Spinal cord (tissue), 10 donors: ENCODE data around the gene ZNF609. TPM values are rescaled to one million over a fixed set of nuclear protein-coding genes. Genes with fewer than 3 reads are reported as not detected.
A peak's percentile ranks its signal among the peaks of the same experiment; 100 is the strongest.

Experiments
- DNase-seq, 6 donors: peaks; one replicate each; pipeline versions ENCODE4 v3.0.0 to v3.0.0-alpha.2; 2013 to 2015; ENCODE audit warnings: low spot score in 6 of 6, low read depth in 4 of 6
- H3K27ac ChIP-seq: one replicate; pipeline ENCODE4 v1.5.1; 2013; ENCODE audit warnings: low read depth, low read length, control low read depth
- H3K27me3 ChIP-seq: one replicate; pipeline ENCODE4 v1.6.1; 2013; ENCODE audit warnings: low read length; ENCODE audit not compliant: control insufficient read depth, insufficient read depth
- H3K36me3 ChIP-seq: one replicate; pipeline ENCODE4 v1.6.1; 2013; ENCODE audit warnings: low read length; ENCODE audit not compliant: control insufficient read depth, insufficient read depth
- H3K4me1 ChIP-seq: one replicate; pipeline ENCODE4 v1.6.1; 2013; ENCODE audit warnings: low read length; ENCODE audit not compliant: control insufficient read depth, insufficient read depth
- H3K4me3 ChIP-seq: one replicate; pipeline ENCODE4 v1.5.1; 2013; ENCODE audit warnings: low read depth, low read length, control low read depth
- H3K9me3 ChIP-seq: one replicate; pipeline ENCODE4 v1.6.1; 2013; ENCODE audit warnings: low read length; ENCODE audit not compliant: control insufficient read depth, insufficient read depth
- WGBS: methylation state at CpG from one replicate; pipeline ENCODE4 v1.1.5; 2013; ENCODE audit warnings: missing lambda C conversion rate; ENCODE audit not compliant: insufficient coverage; 5-methylcytosine and 5-hydroxymethylcytosine counted together
- polyA plus RNA-seq, 2 donors: library from polyadenylated mRNA; unstranded; fragments of 120-200 nt; gene quantifications; one replicate each; pipeline ENCODE4 v1.2.1, GENCODE V29; 2013; ENCODE audit not compliant: insufficient read length in 2 of 2
- total RNA-seq, 2 donors: library from RNA; depleted of rRNA in 1 of 2; stranded (reverse); fragments of 120-200 nt in 1 of 2; fragments of >200 nt in 1 of 2; gene quantifications; one replicate each; pipeline versions ENCODE4 v1.2.3 to v1.2.4, GENCODE V29; 2013 to 2014
- donor health status: healthy.

ZNF609 gene
- total and polyA plus RNA-seq, 4 donors = 20.9 to 34.5 (median 30.6) TPM

GRCh38 chr15:64549860-64550259 is 89.5 kb downstream of the ZNF609 start:
- Histone ChIP-seq H3K36me3 (no peaks in the 10 kb centered on the region), H3K9me3 (no peaks in the 10 kb centered on the region), H3K4me3 (no peak overlapping the region), H3K27ac (no peak overlapping the region), H3K27me3 (no peaks in the 10 kb centered on the region), H3K4me1 (peaks cover 6% of the 10 kb centered on the region)
- no peak for DNase-seq
- WGBS = no CpG with 5 or more reads among the region's 2 CpGs

DNA sequence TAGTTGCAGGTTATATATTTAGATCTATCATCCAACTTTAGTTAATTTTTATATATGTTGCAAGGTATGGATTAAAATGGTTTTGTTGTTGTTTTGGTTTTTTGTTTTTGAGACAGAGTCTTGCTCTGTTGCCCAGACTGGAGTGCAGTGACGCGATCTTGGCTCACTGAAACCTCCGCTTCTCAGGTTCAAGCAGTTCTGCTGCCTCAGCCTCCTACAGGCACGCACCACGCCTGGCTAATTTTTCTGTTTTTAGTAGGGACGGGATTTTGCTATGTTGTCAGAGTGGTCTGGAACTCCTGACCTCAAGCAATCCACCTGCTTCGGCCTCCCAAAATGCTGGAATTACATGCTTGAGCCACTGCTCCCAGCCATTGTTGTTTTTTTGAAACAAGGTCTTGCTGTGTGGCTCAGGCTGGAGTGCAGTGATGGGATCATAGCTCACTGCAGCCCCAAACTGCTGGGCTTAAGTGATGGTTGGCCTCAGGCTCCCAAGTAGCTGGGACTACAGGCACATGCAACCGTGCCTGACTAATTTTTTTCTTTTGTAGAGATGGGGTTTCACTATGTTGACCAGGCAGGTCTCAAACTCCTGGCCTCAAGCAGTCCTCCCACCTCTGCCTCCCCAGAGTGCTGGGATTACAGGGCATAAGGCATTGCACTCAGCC is 92.0 kb downstream of the ZNF609 start:
- no peak overlapping the region for H3K27ac ChIP-seq
- H3K4me3 ChIP-seq = no peak overlapping the region
- DNase-seq = no peak
- H3K9me3 ChIP-seq = no peaks in the 10 kb centered on the region
- no peaks in the 10 kb centered on the region for H3K36me3 ChIP-seq
- peaks cover 6% of the 10 kb centered on the region for H3K4me1 ChIP-seq
- WGBS = 80% methylated on average over 6 of the region's 8 CpGs
- no peaks in the 10 kb centered on the region for H3K27me3 ChIP-seq

DNA sequence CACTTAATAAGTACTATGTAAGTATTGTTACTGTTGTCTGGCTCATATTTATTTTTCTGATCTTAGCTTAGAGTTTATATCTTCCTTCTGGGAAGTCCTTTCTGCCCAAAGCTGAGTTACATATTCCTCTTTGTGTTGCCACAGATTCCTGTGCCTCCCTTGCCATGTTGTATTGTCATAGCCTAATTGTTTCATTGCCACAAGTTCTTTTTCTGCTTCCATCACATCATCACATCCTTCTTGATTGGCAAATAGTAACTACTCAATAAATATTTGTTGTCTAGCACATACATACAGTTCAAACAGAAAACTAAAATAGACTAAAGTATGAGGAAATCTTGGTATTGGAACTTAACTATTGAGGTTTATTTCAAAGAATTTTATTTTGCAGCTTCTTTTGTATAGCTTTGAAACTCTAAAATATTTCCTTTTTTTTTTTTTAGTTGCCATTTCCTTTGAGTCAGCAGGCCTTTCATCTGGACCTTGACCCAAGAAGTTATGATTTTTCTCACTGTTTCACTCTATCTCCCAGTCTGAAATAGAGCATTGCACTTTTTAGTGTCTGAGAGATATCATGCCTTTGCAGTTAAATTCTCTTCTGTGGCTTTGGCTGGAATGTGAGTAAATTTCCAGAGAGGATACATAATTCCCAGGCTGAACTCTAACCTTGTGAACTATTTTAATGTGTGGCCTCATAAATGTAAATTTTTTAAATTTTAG is 98.2 kb downstream of the ZNF609 start:
- H3K4me1 ChIP-seq = no peaks in the 10 kb centered on the region
- H3K4me3 ChIP-seq = no peak overlapping the region
- H3K27ac ChIP-seq = no peak overlapping the region
- no peaks in the 10 kb centered on the region for H3K27me3 ChIP-seq
- no peaks in the 10 kb centered on the region for H3K9me3 ChIP-seq
- DNase-seq = no peak
- H3K36me3 ChIP-seq = no peaks in the 10 kb centered on the region

GRCh38 chr15:64559243-64559642 is 98.9 kb downstream of the ZNF609 start:
- WGBS = no CpG with 5 or more reads among the region's 2 CpGs

DNA sequence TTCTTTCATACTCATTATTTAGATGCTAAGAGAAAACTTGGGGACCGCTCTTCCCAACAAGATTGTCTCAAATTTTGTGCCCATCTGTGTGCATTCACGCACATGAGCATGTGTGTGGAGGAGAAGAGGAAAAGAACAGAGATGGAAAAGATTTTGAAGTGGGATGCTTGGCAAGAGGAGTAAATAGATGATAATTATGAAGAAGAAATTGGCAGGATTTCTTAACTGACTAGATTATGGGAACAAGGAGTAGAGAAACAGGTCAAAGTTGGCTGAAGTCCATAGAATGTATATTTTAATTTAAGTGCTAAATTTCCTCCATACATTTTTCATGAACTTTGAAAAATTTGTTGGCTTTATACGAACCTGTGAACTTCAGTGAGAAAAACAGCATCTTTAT is 100.1 kb downstream of the ZNF609 start:
- DNase-seq = peak in 1 of 6 donors; percentile 83
- H3K27ac ChIP-seq = no peak overlapping the region
- H3K9me3 ChIP-seq = no peaks in the 10 kb centered on the region
- H3K4me3 ChIP-seq = no peak overlapping the region
- no peaks in the 10 kb centered on the region for H3K36me3 ChIP-seq
- WGBS = 100% methylated on average over 1 of the region's 3 CpGs
- no peaks in the 10 kb centered on the region for H3K27me3 ChIP-seq
- H3K4me1 ChIP-seq = no peaks in the 10 kb centered on the region

More at GRCh38 chr15:64559243-64559642, 98.9 kb downstream of the ZNF609 start:
- Histone ChIP-seq H3K4me1 (no peaks in the 10 kb centered on the region), H3K27ac (no peak overlapping the region), H3K27me3 (no peaks in the 10 kb centered on the region), H3K4me3 (no peak overlapping the region), H3K36me3 (no peaks in the 10 kb centered on the region), H3K9me3 (no peaks in the 10 kb centered on the region)
- DNase-seq = no peak

- WGBS = 92% methylated on average over 1 of the region's 2 CpGs
- no peak overlapping the region for H3K4me3 ChIP-seq
- DNase-seq = no peak
- H3K27ac ChIP-seq = no peak overlapping the region
- H3K9me3 ChIP-seq = no peaks in the 10 kb centered on the region
- H3K36me3 ChIP-seq = no peaks in the 10 kb centered on the region
- no peaks in the 10 kb centered on the region for H3K27me3 ChIP-seq
- no peaks in the 10 kb centered on the region for H3K4me1 ChIP-seq
Measured at GRCh38 chr15:64560998-64561397, 100.6 kb downstream of the ZNF609 start.

GRCh38 chr15:64562003-64562640 is 101.7 kb downstream of the ZNF609 start:
- no CpG with 5 or more reads among the region's 1 CpG for WGBS
- Histone ChIP-seq H3K9me3 (no peaks in the 10 kb centered on the region), H3K4me3 (no peak overlapping the region), H3K36me3 (no peaks in the 10 kb centered on the region), H3K4me1 (no peaks in the 10 kb centered on the region), H3K27ac (no peak overlapping the region), H3K27me3 (no peaks in the 10 kb centered on the region)
- no peak for DNase-seq

GRCh38 chr15:64566102-64566501 is 105.7 kb downstream of the ZNF609 start:
- no peak for DNase-seq
- no peak overlapping the region for H3K27ac ChIP-seq
- H3K4me3 ChIP-seq = no peak overlapping the region
- no peaks in the 10 kb centered on the region for H3K9me3 ChIP-seq
- no peaks in the 10 kb centered on the region for H3K4me1 ChIP-seq
- H3K36me3 ChIP-seq = no peaks in the 10 kb centered on the region
- no peaks in the 10 kb centered on the region for H3K27me3 ChIP-seq
- 100% methylated on average over 2 of the region's 2 CpGs for WGBS

DNA sequence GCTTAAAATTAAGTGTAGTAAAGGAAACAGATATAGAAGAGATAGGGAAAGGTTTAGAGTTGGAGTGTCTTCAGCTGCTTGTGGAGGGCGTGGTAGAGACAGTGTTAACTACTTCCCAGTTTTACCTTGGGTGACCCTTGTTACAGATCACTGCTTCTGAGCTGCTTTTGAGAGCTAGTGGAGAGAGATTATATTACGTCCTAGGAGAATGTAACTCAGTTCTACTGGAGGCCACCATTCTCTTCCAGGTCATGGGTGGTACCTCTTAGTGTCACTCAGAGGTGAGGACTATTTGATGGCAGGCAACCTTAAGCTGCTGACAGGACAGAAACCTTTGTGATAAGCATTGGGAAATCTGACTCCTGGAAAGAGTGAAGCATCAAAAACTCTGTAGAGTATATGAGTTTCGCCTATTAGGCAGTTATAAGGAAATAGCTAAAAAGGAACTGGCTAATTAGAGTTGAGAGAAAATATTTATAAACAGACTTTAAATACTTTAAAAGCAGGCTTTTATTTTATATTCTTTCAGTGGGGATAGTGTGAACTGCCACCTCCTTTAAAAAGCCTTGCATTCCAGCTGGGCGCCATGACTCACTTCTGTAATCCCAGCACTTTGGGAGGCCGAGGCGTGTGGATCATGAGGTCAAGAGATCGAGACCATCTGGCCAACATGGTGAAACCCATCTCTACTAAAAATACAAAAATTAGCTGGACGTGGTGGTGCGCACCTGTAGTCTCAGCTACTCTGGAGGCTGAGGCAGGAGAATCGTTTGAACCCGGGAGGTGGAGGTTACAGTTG is 106.5 kb downstream of the ZNF609 start:
- H3K4me1 ChIP-seq = no peaks in the 10 kb centered on the region
- H3K27ac ChIP-seq = no peak overlapping the region
- H3K27me3 ChIP-seq = no peaks in the 10 kb centered on the region
- 93% methylated on average over 5 of the region's 11 CpGs for WGBS
- no peaks in the 10 kb centered on the region for H3K9me3 ChIP-seq
- no peak for DNase-seq
- H3K36me3 ChIP-seq = no peaks in the 10 kb centered on the region
- no peak overlapping the region for H3K4me3 ChIP-seq
